ENCODE data around the gene FAM3C.

The FAM3C gene

GRCh38 chr7:121382473-121382872 lies 13.6 kb downstream of the FAM3C start:
- H3K4me1 ChIP-seq (ENCODE audit: control insufficient read depth, insufficient read depth, low read length, unreplicated experiment) = peaks cover 12% of the 10 kb centered on the region
- no peak overlapping the region for H3K4me3 ChIP-seq (ENCODE audit: low read depth, low read length)
- no peak overlapping the region for H2AFZ ChIP-seq (ENCODE audit: low read length, unreplicated experiment)
- no peak overlapping the region for H3K27ac ChIP-seq (ENCODE audit: low read depth, low read length)
- peaks cover 20% of the 10 kb centered on the region for H3K36me3 ChIP-seq (ENCODE audit: insufficient read depth, low read length)
- H3K27me3 ChIP-seq (ENCODE audit: insufficient read depth, low read length) = no peaks in the 10 kb centered on the region
- peaks cover 72% of the 10 kb centered on the region for H3K79me2 ChIP-seq (ENCODE audit: control insufficient read depth, insufficient read depth, low read length, unreplicated experiment)

GRCh38 chr7:121379930-121380329 lies 16.2 kb downstream of the FAM3C start:
- Histone ChIP-seq H2AFZ (ENCODE audit: low read length, unreplicated experiment) (no peak overlapping the region), H3K27me3 (ENCODE audit: insufficient read depth, low read length) (no peaks in the 10 kb centered on the region), H3K27ac (ENCODE audit: low read depth, low read length) (no peak overlapping the region), H3K4me3 (ENCODE audit: low read depth, low read length) (no peak overlapping the region), H3K4me1 (ENCODE audit: control insufficient read depth, insufficient read depth, low read length, unreplicated experiment) (no peaks in the 10 kb centered on the region), H3K36me3 (ENCODE audit: insufficient read depth, low read length) (peaks cover 31% of the 10 kb centered on the region), H3K79me2 (ENCODE audit: control insufficient read depth, insufficient read depth, low read length, unreplicated experiment) (peaks cover 48% of the 10 kb centered on the region)

- Histone ChIP-seq H3K27ac (ENCODE audit: low read depth, low read length) (no peak overlapping the region), H3K79me2 (ENCODE audit: control insufficient read depth, insufficient read depth, low read length, unreplicated experiment) (peaks cover 25% of the 10 kb centered on the region), H3K4me1 (ENCODE audit: control insufficient read depth, insufficient read depth, low read length, unreplicated experiment) (peaks cover 10% of the 10 kb centered on the region), H3K36me3 (ENCODE audit: insufficient read depth, low read length) (peaks cover 37% of the 10 kb centered on the region), H3K4me3 (ENCODE audit: low read depth, low read length) (no peak overlapping the region), H2AFZ (ENCODE audit: low read length, unreplicated experiment) (no peak overlapping the region), H3K27me3 (ENCODE audit: insufficient read depth, low read length) (no peaks in the 10 kb centered on the region)
These were observed 19.1 kb downstream of the FAM3C start for GRCh38 chr7:121376979-121377378.

- Histone ChIP-seq H3K27ac (ENCODE audit: low read depth, low read length) (no peak overlapping the region), H3K36me3 (ENCODE audit: insufficient read depth, low read length) (peaks cover 38% of the 10 kb centered on the region), H2AFZ (ENCODE audit: low read length, unreplicated experiment) (no peak overlapping the region), H3K27me3 (ENCODE audit: insufficient read depth, low read length) (no peaks in the 10 kb centered on the region), H3K4me1 (ENCODE audit: control insufficient read depth, insufficient read depth, low read length, unreplicated experiment) (peaks cover 22% of the 10 kb centered on the region), H3K79me2 (ENCODE audit: control insufficient read depth, insufficient read depth, low read length, unreplicated experiment) (no peaks in the 10 kb centered on the region), H3K4me3 (ENCODE audit: low read depth, low read length) (no peak overlapping the region)
These were observed 22.9 kb downstream of the FAM3C start for GRCh38 chr7:121373177-121373576.

- no peaks in the 10 kb centered on the region for H3K79me2 ChIP-seq (ENCODE audit: control insufficient read depth, insufficient read depth, low read length, unreplicated experiment)
- no peak overlapping the region for H2AFZ ChIP-seq (ENCODE audit: low read length, unreplicated experiment)
- H3K4me1 ChIP-seq (ENCODE audit: control insufficient read depth, insufficient read depth, low read length, unreplicated experiment) = peaks cover 22% of the 10 kb centered on the region
- no peak overlapping the region for H3K4me3 ChIP-seq (ENCODE audit: low read depth, low read length)
- peaks cover 31% of the 10 kb centered on the region for H3K36me3 ChIP-seq (ENCODE audit: insufficient read depth, low read length)
- no peaks in the 10 kb centered on the region for H3K27me3 ChIP-seq (ENCODE audit: insufficient read depth, low read length)
- no peak overlapping the region; the same call in 1 of the 2 replicates for H3K27ac ChIP-seq (ENCODE audit: low read depth, low read length)
These were observed 23.6 kb downstream of the FAM3C start for GRCh38 chr7:121372376-121373010.

GRCh38 chr7:121371883-121372282 lies 24.2 kb downstream of the FAM3C start:
- no peaks in the 10 kb centered on the region for H3K27me3 ChIP-seq (ENCODE audit: insufficient read depth, low read length)
- no peaks in the 10 kb centered on the region for H3K79me2 ChIP-seq (ENCODE audit: control insufficient read depth, insufficient read depth, low read length, unreplicated experiment)
- peaks cover 30% of the 10 kb centered on the region for H3K36me3 ChIP-seq (ENCODE audit: insufficient read depth, low read length)
- no peak overlapping the region for H3K4me3 ChIP-seq (ENCODE audit: low read depth, low read length)
- no peak overlapping the region for H2AFZ ChIP-seq (ENCODE audit: low read length, unreplicated experiment)
- H3K27ac ChIP-seq (ENCODE audit: low read depth, low read length) = no peak overlapping the region
- H3K4me1 ChIP-seq (ENCODE audit: control insufficient read depth, insufficient read depth, low read length, unreplicated experiment) = peaks cover 25% of the 10 kb centered on the region

GRCh38 chr7:121371367-121371766 lies 24.7 kb downstream of the FAM3C start:
- Histone ChIP-seq H3K36me3 (ENCODE audit: insufficient read depth, low read length) (peaks cover 29% of the 10 kb centered on the region), H2AFZ (ENCODE audit: low read length, unreplicated experiment) (no peak overlapping the region), H3K27ac (ENCODE audit: low read depth, low read length) (no peak overlapping the region), H3K79me2 (ENCODE audit: control insufficient read depth, insufficient read depth, low read length, unreplicated experiment) (no peaks in the 10 kb centered on the region), H3K4me1 (ENCODE audit: control insufficient read depth, insufficient read depth, low read length, unreplicated experiment) (peaks cover 25% of the 10 kb centered on the region), H3K4me3 (ENCODE audit: low read depth, low read length) (no peak overlapping the region), H3K27me3 (ENCODE audit: insufficient read depth, low read length) (no peaks in the 10 kb centered on the region)

GRCh38 chr7:121369462-121369861 lies 26.6 kb downstream of the FAM3C start:
- no peak overlapping the region for H2AFZ ChIP-seq (ENCODE audit: low read length, unreplicated experiment)
- H3K27ac ChIP-seq (ENCODE audit: low read depth, low read length) = peak overlapping the region; percentile 26; the same call in 1 of the 2 replicates
- peaks cover 22% of the 10 kb centered on the region for H3K36me3 ChIP-seq (ENCODE audit: insufficient read depth, low read length)
- no peaks in the 10 kb centered on the region for H3K27me3 ChIP-seq (ENCODE audit: insufficient read depth, low read length)
- H3K4me3 ChIP-seq (ENCODE audit: low read depth, low read length) = no peak overlapping the region
- no peaks in the 10 kb centered on the region for H3K79me2 ChIP-seq (ENCODE audit: control insufficient read depth, insufficient read depth, low read length, unreplicated experiment)
- H3K4me1 ChIP-seq (ENCODE audit: control insufficient read depth, insufficient read depth, low read length, unreplicated experiment) = peaks cover 25% of the 10 kb centered on the region

- H3K27ac ChIP-seq (ENCODE audit: low read depth, low read length) = 0 out of 2 replicates have a peak overlapping the region, but pooled peaks have one; percentile 13
- no peak overlapping the region for H2AFZ ChIP-seq (ENCODE audit: low read length, unreplicated experiment)
- no peaks in the 10 kb centered on the region for H3K79me2 ChIP-seq (ENCODE audit: control insufficient read depth, insufficient read depth, low read length, unreplicated experiment)
- no peak overlapping the region for H3K4me3 ChIP-seq (ENCODE audit: low read depth, low read length)
- H3K36me3 ChIP-seq (ENCODE audit: insufficient read depth, low read length) = peaks cover 26% of the 10 kb centered on the region
- no peaks in the 10 kb centered on the region for H3K27me3 ChIP-seq (ENCODE audit: insufficient read depth, low read length)
- peaks cover 14% of the 10 kb centered on the region for H3K4me1 ChIP-seq (ENCODE audit: control insufficient read depth, insufficient read depth, low read length, unreplicated experiment)
These were observed 29.2 kb downstream of the FAM3C start for GRCh38 chr7:121366852-121367431.

GRCh38 chr7:121360564-121360963 lies 35.5 kb downstream of the FAM3C start:
- Histone ChIP-seq H3K27ac (ENCODE audit: low read depth, low read length) (no peak overlapping the region), H3K4me3 (ENCODE audit: low read depth, low read length) (no peak overlapping the region), H3K4me1 (ENCODE audit: control insufficient read depth, insufficient read depth, low read length, unreplicated experiment) (no peaks in the 10 kb centered on the region), H2AFZ (ENCODE audit: low read length, unreplicated experiment) (no peak overlapping the region), H3K36me3 (ENCODE audit: insufficient read depth, low read length) (peaks cover 41% of the 10 kb centered on the region), H3K27me3 (ENCODE audit: insufficient read depth, low read length) (no peaks in the 10 kb centered on the region), H3K79me2 (ENCODE audit: control insufficient read depth, insufficient read depth, low read length, unreplicated experiment) (no peaks in the 10 kb centered on the region)

- Histone ChIP-seq H3K36me3 (ENCODE audit: insufficient read depth, low read length) (peaks cover 26% of the 10 kb centered on the region; the same call in 1 of the 2 replicates), H3K4me3 (ENCODE audit: low read depth, low read length) (no peak overlapping the region), H3K27ac (ENCODE audit: low read depth, low read length) (no peak overlapping the region), H3K4me1 (ENCODE audit: control insufficient read depth, insufficient read depth, low read length, unreplicated experiment) (no peaks in the 10 kb centered on the region), H3K27me3 (ENCODE audit: insufficient read depth, low read length) (no peaks in the 10 kb centered on the region), H3K79me2 (ENCODE audit: control insufficient read depth, insufficient read depth, low read length, unreplicated experiment) (no peaks in the 10 kb centered on the region), H2AFZ (ENCODE audit: low read length, unreplicated experiment) (no peak overlapping the region)
These were observed 40.5 kb downstream of the FAM3C start for GRCh38 chr7:121355574-121355973.

Measured in ACC112 (cell line).